Osteocyte (in vitro differentiated cells): Measurements from ENCODE around the gene ACE. TPM values are rescaled to one million over a fixed set of nuclear protein-coding genes. Genes with fewer than 3 reads are reported as not detected.

ENCODE experiments used
- DNase-seq: peaks from one replicate; pipeline ENCODE4 v3.0.0; 2021; ENCODE audit warnings: mixed read lengths; ENCODE audit not compliant: unreplicated experiment; ENCODE audit errors: extremely low spot score
- H3K27ac Mint-ChIP-seq: one replicate; pipeline ENCODE4 v1.8.0; 2021; ENCODE audit warnings: mild to moderate bottlenecking, mixed read lengths; ENCODE audit not compliant: unreplicated experiment
- H3K27me3 Mint-ChIP-seq: one replicate; pipeline ENCODE4 v1.8.0; 2021; ENCODE audit warnings: mixed read lengths; ENCODE audit not compliant: unreplicated experiment
- H3K36me3 Mint-ChIP-seq: one replicate; pipeline ENCODE4 v1.8.0; 2021; ENCODE audit warnings: mixed read lengths; ENCODE audit not compliant: unreplicated experiment
- H3K4me1 Mint-ChIP-seq: one replicate; pipeline ENCODE4 v1.8.0; 2021; ENCODE audit warnings: mixed read lengths; ENCODE audit not compliant: unreplicated experiment
- H3K4me3 Mint-ChIP-seq: one replicate; pipeline ENCODE4 v1.8.0; 2021; ENCODE audit warnings: mild to moderate bottlenecking, moderate library complexity, mixed read lengths; ENCODE audit not compliant: unreplicated experiment
- H3K9me3 Mint-ChIP-seq: one replicate; pipeline ENCODE4 v1.8.0; 2021; ENCODE audit warnings: mixed read lengths; ENCODE audit not compliant: unreplicated experiment
- CTCF ChIP-seq: fragments of 200-600 bp; sonication (generic); IDR thresholded peaks from 2 replicates; pipeline ENCODE4 v1.5.0; 2021; ENCODE audit warnings: antibody characterized with exemption, mild to moderate bottlenecking, moderate library complexity
- total RNA-seq: library from RNA; stranded (reverse); gene quantifications from 2 replicates; pipeline ENCODE4 v1.2.1, GENCODE V29; 2021

The ACE gene
- total RNA-seq, 1 donor from 2014 or later = 1.1 TPM

DNA sequence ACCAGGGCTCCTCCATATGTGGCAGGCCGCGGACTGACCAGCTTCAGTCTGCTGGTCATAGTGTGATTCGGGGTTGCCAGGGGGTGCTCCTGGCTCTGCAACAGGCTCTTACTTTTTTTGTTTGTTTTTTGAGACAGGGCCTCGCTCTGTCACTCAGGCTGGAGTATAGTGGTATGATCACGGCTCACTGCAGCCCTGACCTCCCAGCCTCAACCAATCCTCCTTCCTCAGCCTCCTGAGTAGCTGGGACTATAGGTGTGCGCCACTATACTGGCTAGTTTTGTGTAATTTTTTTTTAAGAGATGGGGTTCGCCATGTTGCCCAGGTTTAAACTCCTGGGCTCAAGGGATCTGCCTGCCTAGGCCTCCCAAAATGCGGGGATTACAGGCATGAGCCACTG lies 34.5 kb downstream of the ACE start:
- no peaks in the 10 kb centered on the region for H3K9me3 Mint-ChIP-seq
- H3K27me3 Mint-ChIP-seq = peaks cover 32% of the 10 kb centered on the region
- no peaks in the 10 kb centered on the region for H3K4me1 Mint-ChIP-seq
- no peak for TF ChIP-seq CTCF
- H3K27ac Mint-ChIP-seq = no peak overlapping the region
- no peak for DNase-seq
- H3K36me3 Mint-ChIP-seq = no peaks in the 10 kb centered on the region
- no peak overlapping the region for H3K4me3 Mint-ChIP-seq

DNA sequence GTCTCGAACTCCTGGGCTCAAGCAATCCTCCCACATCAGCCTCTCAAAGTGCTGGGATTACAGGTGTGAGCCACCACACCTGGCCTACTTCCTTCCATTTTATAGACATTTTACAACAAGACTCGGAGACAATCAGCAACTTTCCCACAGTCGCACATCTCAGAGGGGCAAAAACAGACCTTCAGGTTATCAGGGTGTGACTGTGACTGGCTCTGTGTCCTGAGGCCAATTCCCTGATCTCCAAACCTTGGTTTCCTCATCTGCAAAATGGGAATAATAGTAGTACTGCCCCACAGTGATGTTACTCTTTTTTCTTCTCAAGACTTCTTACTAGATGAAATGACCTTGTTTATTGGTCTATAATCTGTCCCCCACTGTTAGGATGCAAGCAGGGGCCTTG lies 35.5 kb downstream of the ACE start:
- TF ChIP-seq CTCF = no peak
- DNase-seq = no peak
- Mint-ChIP-seq H3K4me1 (no peaks in the 10 kb centered on the region), H3K27ac (no peak overlapping the region), H3K27me3 (peaks cover 33% of the 10 kb centered on the region), H3K36me3 (no peaks in the 10 kb centered on the region), H3K4me3 (no peak overlapping the region), H3K9me3 (no peaks in the 10 kb centered on the region)

- TF ChIP-seq CTCF = no peak
- Mint-ChIP-seq H3K9me3 (no peaks in the 10 kb centered on the region), H3K4me1 (no peaks in the 10 kb centered on the region), H3K36me3 (no peaks in the 10 kb centered on the region), H3K4me3 (no peak overlapping the region), H3K27me3 (peaks cover 35% of the 10 kb centered on the region), H3K27ac (no peak overlapping the region)
- DNase-seq = no peak
Measured at GRCh38 chr17:63512896-63513644, 36.2 kb downstream of the ACE start.

DNA sequence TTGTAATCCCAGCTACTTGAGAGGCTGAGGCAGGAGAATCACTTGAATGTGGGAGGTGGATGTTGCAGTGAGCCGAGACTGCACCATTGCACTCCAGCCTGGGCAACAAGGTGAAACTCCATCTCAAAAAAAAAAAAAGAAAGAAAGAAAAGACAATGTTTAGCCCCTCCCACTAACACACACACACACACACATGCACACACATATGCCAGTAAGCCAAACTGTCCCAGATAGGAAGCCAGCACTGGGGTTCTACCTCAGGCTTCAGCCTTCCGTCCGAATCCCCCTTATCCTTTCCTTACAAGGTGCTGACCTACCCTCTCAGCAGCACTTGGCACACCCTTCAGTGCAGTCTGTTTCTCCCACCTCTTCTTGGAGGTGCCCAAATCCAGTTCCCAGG lies 37.6 kb downstream of the ACE start:
- DNase-seq = no peak
- no peaks in the 10 kb centered on the region for H3K4me1 Mint-ChIP-seq
- H3K27me3 Mint-ChIP-seq = peaks cover 31% of the 10 kb centered on the region
- TF ChIP-seq CTCF = no peak
- H3K36me3 Mint-ChIP-seq = no peaks in the 10 kb centered on the region
- H3K27ac Mint-ChIP-seq = no peak overlapping the region
- no peak overlapping the region for H3K4me3 Mint-ChIP-seq
- H3K9me3 Mint-ChIP-seq = no peaks in the 10 kb centered on the region

GRCh38 chr17:63514974-63515373 lies 38.1 kb downstream of the ACE start:
- Mint-ChIP-seq H3K4me1 (no peaks in the 10 kb centered on the region), H3K27ac (no peak overlapping the region), H3K27me3 (peaks cover 29% of the 10 kb centered on the region), H3K36me3 (no peaks in the 10 kb centered on the region), H3K4me3 (no peak overlapping the region), H3K9me3 (no peaks in the 10 kb centered on the region)
- no peak for DNase-seq
- TF ChIP-seq CTCF = no peak
